Suprapubic skin (tissue), 3 donors: Measurements from ENCODE around the gene SERPINE3.

Experiments
- CTCF ChIP-seq, 2 donors: fragments of 200-600 bp in 1 of 2; fragments of 450-650 bp in 1 of 2; sonication (generic) in 1 of 2; IDR thresholded peaks; one replicate each; pipeline ENCODE4 v1.5.1; 2016 to 2019; ENCODE audit warnings: antibody characterized with exemption in 2 of 2, mild to moderate bottlenecking in 1 of 2, moderate library complexity in 1 of 2
- EP300 ChIP-seq: sonication (generic); formaldehyde crosslinking; IDR thresholded peaks from one replicate; pipeline ENCODE4 v1.6.1; 2017; ENCODE audit warnings: antibody characterized with exemption
- POLR2A ChIP-seq, 2 donors: fragments of 450-650 bp; IDR thresholded peaks; one replicate each; pipeline ENCODE4 v1.6.1; 2017; ENCODE audit warnings: antibody characterized with exemption in 2 of 2, mild to moderate bottlenecking in 2 of 2, moderate library complexity in 2 of 2

DNA sequence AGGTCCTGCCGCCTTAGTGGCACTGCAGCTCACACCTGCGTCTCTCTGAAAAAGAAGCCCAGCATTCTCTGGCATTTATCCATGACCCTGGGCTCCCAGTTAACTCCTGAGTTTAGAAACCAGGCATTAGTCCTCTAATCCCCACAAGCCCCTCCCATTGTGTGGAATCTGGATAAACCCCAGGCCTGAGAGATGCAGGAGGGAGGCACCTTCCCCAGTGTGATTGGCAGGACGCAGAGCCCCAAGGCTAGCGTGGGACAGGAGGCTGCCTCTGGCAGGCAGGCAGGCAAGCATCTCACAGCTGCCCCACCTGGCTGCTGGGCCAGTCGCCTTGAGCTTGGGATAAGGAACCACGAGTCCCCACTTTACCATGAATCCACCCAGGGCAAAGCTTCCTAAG, 11.0 kb upstream of the SERPINE3 start:
- no peak for TF ChIP-seq CTCF (IDR thresholded peaks at IDR 0.05)
- TF ChIP-seq EP300, result no peak
- TF ChIP-seq POLR2A (IDR thresholded peaks at IDR 0.05), result no peak
